Activated CD4-positive, alpha-beta T cell treated with anti-CD3 and anti-CD28 coated beads, Interleukin-10, Interleukin-2, amounts not matched to agents 100 ng/mL and 50 ng/mL, durations not matched to agents 16 hours and 8 hours (primary cell): ENCODE results near the gene IL12RB2.

Experiments used
- DNase-seq: peaks from one replicate; pipeline ENCODE4 v3.0.0-alpha.2; 2020

The IL12RB2 gene

DNA sequence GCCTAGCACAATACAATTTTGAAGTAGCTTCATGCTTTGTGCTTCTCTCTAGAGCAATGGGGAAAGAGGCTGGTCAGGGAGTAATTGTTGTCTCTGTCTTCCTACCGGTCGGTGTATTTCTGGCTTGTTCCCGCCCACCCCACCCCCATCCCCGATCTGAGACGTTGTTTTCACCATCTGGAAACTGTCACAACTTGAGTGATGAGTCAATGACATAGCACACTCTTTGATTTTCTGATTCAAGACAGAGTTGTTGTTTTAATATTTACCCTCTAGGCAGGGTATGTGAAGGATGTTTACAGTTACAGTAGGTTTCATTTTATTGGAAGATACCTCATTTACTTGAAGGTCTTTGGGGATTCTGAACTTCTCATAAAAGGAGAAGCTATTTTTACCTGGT is 7.0 kb downstream of the IL12RB2 start:
- peak; percentile 84 for DNase-seq

- no peak for DNase-seq
Measured at GRCh38 chr1:67316180-67316902, 8.7 kb downstream of the IL12RB2 start.

GRCh38 chr1:67316918-67317317 is 9.2 kb downstream of the IL12RB2 start:
- no peak for DNase-seq

- peak; percentile 72 for DNase-seq
Measured at GRCh38 chr1:67317803-67318202, 10.1 kb downstream of the IL12RB2 start.

GRCh38 chr1:67322442-67322841 is 14.8 kb downstream of the IL12RB2 start:
- no peak for DNase-seq

DNA sequence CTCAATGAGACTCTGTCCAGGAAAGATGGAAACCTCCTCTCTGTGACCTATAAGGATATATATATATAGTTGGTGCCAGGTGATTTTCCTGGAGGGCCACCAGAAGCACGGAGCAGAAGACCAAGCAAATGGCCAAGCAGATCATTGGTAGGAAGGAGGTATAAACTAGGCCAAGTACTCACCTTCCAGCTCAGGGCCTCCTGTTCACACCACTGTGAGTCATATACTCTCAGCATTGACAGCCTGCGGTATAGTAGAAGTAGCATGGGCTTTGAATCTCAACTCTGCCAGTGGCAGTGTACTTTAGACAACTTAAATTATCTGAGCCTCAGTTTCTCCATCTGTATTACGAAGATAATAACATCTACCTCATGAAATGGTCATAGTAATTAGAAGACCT is 15.4 kb downstream of the IL12RB2 start:
- DNase-seq: no peak

GRCh38 chr1:67324068-67324467 is 16.4 kb downstream of the IL12RB2 start:
- DNase-seq: no peak

- DNase-seq: no peak
Measured at GRCh38 chr1:67327864-67328466, 20.3 kb downstream of the IL12RB2 start.

DNA sequence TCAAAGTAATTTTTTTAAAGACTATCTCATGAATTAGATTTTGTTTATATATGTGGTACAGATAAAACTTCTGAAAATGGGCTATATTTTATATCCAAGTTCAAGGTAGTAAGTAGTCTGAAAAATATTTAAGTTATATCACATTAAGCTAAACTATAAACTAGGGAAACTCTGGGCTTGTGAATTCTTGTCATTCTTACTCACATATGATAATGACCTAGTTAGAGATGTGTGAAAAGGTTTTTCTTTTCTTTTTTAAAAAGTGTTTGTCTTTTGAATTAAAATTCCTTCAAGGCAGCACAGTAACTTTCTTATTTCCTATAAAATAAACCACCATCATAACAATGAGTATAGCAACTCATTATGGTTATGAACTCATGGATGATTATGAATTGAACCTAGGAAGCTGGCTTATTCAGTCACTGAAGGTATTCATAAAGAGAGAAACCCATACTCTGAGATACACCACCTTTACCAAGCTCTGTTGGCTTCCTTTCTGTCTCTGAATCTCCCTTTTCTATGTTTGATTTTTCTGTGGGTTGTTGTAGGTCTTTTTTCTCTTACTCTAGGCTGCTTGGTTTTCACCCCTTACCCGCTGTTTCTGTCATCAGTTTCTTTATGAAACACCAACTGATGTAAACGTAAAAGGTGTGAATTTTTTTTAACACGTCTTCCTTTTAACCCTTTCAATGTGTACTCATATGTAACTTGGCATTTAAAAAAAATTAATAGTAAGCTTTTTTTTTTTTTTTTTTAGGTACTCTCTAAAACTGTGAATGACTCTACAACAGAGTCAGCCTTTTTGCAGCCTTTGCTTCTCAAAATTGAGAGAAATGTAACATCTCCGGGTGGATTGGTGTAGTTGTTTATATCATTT is 25.2 kb downstream of the IL12RB2 start:
- peak; percentile 95 for DNase-seq

GRCh38 chr1:67333603-67334002 is 25.9 kb downstream of the IL12RB2 start:
- no peak for DNase-seq

GRCh38 chr1:67335411-67335810 is 27.7 kb downstream of the IL12RB2 start:
- peak; percentile 64 for DNase-seq

DNA sequence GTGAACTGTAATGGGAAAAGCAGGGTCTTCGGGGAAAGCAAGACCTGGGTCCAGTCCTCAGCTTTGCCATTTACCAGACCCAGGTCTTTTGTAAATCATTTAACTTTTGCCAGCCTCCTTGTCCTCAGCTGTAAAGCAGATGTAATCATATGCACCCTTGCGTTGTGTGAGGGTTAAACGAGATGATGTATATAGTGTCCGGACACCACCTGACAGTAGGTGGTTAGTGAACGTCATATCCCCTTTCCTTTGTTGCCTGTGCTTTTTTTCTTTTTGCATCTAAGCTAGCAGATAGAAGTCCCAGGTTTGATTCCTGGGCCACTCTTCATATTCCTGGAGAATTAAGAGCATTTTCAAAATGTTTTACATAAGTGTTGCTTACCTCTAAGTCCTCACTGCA is 28.5 kb downstream of the IL12RB2 start:
- peak; percentile 71 for DNase-seq

GRCh38 chr1:67336783-67337182 is 29.1 kb downstream of the IL12RB2 start:
- DNase-seq: peak; percentile 65

DNA sequence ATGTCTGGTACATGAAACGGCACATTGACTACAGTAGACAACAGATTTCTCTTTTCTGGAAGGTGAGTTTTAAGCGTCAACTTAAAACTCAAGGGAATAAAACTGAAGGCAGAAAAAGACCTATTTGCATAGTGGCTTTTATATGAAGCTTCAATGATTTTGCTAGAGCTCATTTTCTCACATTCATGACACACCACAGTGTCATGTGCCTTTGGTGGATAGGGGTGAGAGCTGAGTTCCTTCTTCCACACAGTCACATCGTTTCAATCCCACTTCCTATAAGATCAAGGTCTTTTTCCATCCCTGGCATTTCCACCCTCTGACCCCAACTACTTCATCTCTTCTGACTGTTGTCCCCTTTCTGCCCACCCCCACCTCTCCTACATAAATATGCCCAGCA is 31.0 kb downstream of the IL12RB2 start:
- peak; percentile 56 for DNase-seq

- peak; percentile 86 for DNase-seq
Measured at GRCh38 chr1:67339623-67340343, 32.1 kb downstream of the IL12RB2 start.

GRCh38 chr1:67342076-67342890 is 34.6 kb downstream of the IL12RB2 start:
- peak; percentile 55 for DNase-seq

DNA sequence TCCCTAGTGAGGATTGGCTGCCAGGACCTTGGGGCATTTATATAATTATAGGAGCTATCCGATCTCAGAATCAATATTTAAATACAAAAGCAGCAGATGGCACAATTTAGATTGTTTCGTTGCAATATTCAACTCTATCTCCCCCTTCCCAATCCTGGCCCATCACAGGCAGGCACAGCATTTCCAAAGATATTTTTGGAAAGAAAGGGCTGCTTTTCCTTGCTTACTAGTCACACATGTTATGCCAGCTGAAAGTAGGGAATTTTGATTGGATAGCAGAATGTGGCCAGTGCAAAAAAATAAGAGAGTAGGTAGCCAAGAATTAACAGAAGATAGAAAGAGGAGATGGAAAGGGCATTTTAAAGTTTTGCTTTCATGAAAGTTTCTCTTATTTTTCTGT is 37.9 kb downstream of the IL12RB2 start:
- no peak for DNase-seq

GRCh38 chr1:67346982-67347381 is 39.3 kb downstream of the IL12RB2 start:
- no peak for DNase-seq

DNA sequence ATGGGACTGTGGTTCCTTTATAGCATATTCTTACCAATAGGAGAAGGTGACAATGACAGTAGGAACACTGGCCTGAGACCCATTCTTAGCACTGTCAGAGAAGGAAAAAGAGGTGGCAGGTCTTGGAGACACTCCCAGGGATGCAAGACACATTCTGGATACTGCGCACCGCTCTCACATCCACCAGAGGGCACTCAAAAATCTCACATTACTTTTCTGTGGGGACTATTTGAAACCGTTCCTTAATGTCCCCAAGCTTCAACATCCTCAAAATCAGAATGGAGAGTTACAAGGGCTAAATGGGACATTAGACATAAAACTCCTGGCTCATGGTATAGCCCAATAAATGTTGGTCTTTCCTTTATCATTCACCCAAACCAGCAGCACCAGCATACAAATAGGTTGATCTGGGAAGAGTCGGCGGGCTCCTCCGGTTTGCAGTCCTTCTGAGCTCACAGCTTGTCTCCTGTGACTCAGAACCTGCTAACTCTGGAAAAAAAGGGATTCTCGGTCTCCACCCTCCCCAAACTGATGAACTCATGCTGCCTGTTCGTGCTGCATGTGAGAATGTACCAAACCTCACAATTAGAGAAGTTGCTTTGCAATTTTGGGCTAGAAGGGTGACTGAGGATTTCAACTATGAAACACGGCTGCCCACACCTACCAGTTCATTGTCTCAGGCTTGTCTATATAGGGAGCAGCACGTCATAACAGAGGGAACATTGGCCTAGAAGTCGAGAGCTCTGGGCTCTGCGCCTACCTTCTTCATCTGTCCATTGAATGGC is 40.2 kb downstream of the IL12RB2 start:
- no peak for DNase-seq

GRCh38 chr1:67348586-67349252 is 41.0 kb downstream of the IL12RB2 start:
- no peak for DNase-seq

DNA sequence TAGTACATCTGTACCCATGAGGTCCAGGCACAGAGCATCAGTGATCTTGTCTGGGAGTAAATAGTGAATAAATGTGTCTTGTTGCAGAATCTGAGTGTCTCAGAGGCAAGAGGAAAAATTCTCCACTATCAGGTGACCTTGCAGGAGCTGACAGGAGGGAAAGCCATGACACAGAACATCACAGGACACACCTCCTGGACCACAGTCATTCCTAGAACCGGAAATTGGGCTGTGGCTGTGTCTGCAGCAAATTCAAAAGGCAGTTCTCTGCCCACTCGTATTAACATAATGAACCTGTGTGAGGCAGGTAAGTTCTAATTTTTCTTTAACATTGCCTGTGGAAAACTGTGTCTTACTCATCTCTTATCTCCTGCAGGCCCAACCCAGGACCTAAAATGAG is 43.1 kb downstream of the IL12RB2 start:
- DNase-seq: peak; percentile 84
